ENCODE data around the gene WFDC13.

The WFDC13 gene

GRCh38 chr20:45735552-45735951, 33.7 kb downstream of the WFDC13 start:
- DNase-seq (ENCODE audit: low read depth) = no peak
- no peak for TF ChIP-seq CTCF (conservative IDR thresholded peaks at IDR 0.05; ENCODE audit: low read depth, low read length)
- no peak overlapping the region for H3K4me3 ChIP-seq (ENCODE audit: low read depth, low read length)

GRCh38 chr20:45735988-45736387, 34.1 kb downstream of the WFDC13 start:
- H3K4me3 ChIP-seq (ENCODE audit: low read depth, low read length) = no peak overlapping the region
- TF ChIP-seq CTCF (conservative IDR thresholded peaks at IDR 0.05; ENCODE audit: low read depth, low read length) = no peak
- no peak for DNase-seq (ENCODE audit: low read depth)

- no peak for TF ChIP-seq CTCF (conservative IDR thresholded peaks at IDR 0.05; ENCODE audit: low read depth, low read length)
- H3K4me3 ChIP-seq (ENCODE audit: low read depth, low read length) = no peak overlapping the region
- no peak for DNase-seq (ENCODE audit: low read depth)
These were observed 40.8 kb downstream of the WFDC13 start for GRCh38 chr20:45742596-45742995.

- no peak for TF ChIP-seq CTCF (conservative IDR thresholded peaks at IDR 0.05; ENCODE audit: low read depth, low read length)
- no peak overlapping the region for H3K4me3 ChIP-seq (ENCODE audit: low read depth, low read length)
- DNase-seq (ENCODE audit: low read depth) = no peak
These were observed 43.2 kb downstream of the WFDC13 start for GRCh38 chr20:45745015-45745414.

GRCh38 chr20:45751721-45752120, 49.9 kb downstream of the WFDC13 start:
- no peak for DNase-seq (ENCODE audit: low read depth)
- no peak overlapping the region for H3K4me3 ChIP-seq (ENCODE audit: low read depth, low read length)
- TF ChIP-seq CTCF (conservative IDR thresholded peaks at IDR 0.05; ENCODE audit: low read depth, low read length) = no peak

GRCh38 chr20:45752746-45753145, 50.9 kb downstream of the WFDC13 start:
- H3K4me3 ChIP-seq (ENCODE audit: low read depth, low read length) = no peak overlapping the region
- DNase-seq (ENCODE audit: low read depth) = no peak
- no peak for TF ChIP-seq CTCF (conservative IDR thresholded peaks at IDR 0.05; ENCODE audit: low read depth, low read length)

- DNase-seq (ENCODE audit: low read depth) = no peak
These were observed 56.3 kb downstream of the WFDC13 start for GRCh38 chr20:45758096-45758495.

More at GRCh38 chr20:45758096-45758495, 56.3 kb downstream of the WFDC13 start:
- TF ChIP-seq CTCF (conservative IDR thresholded peaks at IDR 0.05; ENCODE audit: low read depth, low read length) = no peak
- no peak overlapping the region for H3K4me3 ChIP-seq (ENCODE audit: low read depth, low read length)

Measured in choroid plexus epithelial cell (primary cell).